Activated CD8-positive, alpha-beta T cell treated with anti-CD3 and anti-CD28 coated beads, Interleukin-2, amount 10 ng/mL, durations not matched to agents 7 days and 5 days (primary cell): ENCODE measurements around the gene GRM8. TPM values are rescaled to one million over a fixed set of nuclear protein-coding genes. Genes with fewer than 3 reads are reported as not detected.
"Not testable (repeated sequence)": the region's sequence is repeated elsewhere in the genome, so short reads cannot be mapped to it uniquely, and the experiment has no call there.

ENCODE experiments used
- ATAC-seq: fragments of 150-1000 bp; cut with Tn5 transposase; one replicate; pipeline ENCODE4 v1.10.0; 2021; ENCODE audit warnings: moderate library complexity
- CTCF ChIA-PET: fragments of 350-600 bp; sonication (Branson Sonifier 250); formaldehyde crosslinking; loops from one replicate; lab custom pipeline; 2021; ENCODE audit warnings: antibody characterized with exemption; lab: Charles Lee
- POLR2A ChIA-PET: fragments of 350-600 bp; sonication (Branson Sonifier 250); formaldehyde crosslinking; loops from one replicate; lab custom pipeline; 2021; ENCODE audit warnings: antibody characterized with exemption; lab: Charles Lee
- DNase-seq: peaks from one replicate; pipeline ENCODE4 v3.0.0-alpha.2; 2020
- H3K27ac Mint-ChIP-seq: one replicate; pipeline ENCODE4 v1.8.0; 2021; ENCODE audit warnings: mild to moderate bottlenecking, mixed read lengths
- H3K27me3 Mint-ChIP-seq: one replicate; pipeline ENCODE4 v1.8.0; 2021; ENCODE audit warnings: low read depth, mixed read lengths
- H3K36me3 Mint-ChIP-seq: one replicate; pipeline ENCODE4 v1.8.0; 2021; ENCODE audit warnings: low read depth, mixed read lengths
- H3K4me1 Mint-ChIP-seq: one replicate; pipeline ENCODE4 v1.8.0; 2021; ENCODE audit warnings: low read depth, mixed read lengths
- H3K4me3 Mint-ChIP-seq: one replicate; pipeline ENCODE4 v1.8.0; 2021; ENCODE audit warnings: mild to moderate bottlenecking, mixed read lengths
- H3K9me3 Mint-ChIP-seq: one replicate; pipeline ENCODE4 v1.8.0; 2022; ENCODE audit warnings: mixed read lengths; ENCODE audit not compliant: insufficient read depth
- total RNA-seq, 2 experiments: library from RNA; stranded (reverse); gene quantifications; one replicate each; pipeline ENCODE4 v1.2.3, GENCODE V29; 2021

The GRM8 gene
- total RNA-seq, 2 experiments from 2014 or later: not detected

DNA sequence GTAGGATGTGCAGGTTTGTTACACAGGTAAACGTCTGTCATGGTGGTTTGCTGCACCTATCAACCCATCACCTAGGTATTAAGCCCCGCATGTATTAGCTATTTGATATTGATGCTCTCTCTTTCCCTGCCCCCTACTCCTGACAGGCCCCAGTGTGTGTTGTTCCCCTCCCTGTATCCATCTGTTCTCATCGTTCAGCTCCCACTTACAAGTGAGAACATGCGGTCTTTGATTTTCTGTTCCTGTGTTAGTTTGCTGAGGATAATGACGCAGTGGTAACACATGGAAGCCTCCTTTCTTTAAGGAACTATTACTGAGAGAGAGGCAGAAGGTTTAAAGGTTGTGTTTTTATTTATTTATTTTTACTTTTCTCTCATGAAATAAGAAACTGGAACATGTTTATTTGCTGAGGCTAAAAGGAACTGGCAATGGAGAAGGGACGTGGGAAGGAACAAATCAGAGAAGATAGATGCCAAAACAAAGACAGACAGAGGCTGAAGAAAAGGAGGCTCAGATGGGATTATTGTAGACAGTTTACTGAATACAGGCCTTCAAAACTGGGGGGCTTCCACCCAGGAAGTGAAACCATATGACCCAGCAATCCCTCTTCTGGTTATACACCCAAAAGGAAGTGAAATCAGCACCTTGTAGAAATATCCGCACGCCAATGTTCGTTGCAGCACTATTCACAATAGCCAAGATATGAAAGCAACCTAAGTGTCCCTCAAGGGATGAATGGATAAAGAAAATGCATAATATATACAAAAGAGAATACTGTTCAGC, 556.3 kb downstream of the GRM8 start:
- H3K4me1 Mint-ChIP-seq: no peaks in the 10 kb centered on the region
- peaks cover 2% of the 10 kb centered on the region for H3K27me3 Mint-ChIP-seq
- no peaks in the 10 kb centered on the region for H3K36me3 Mint-ChIP-seq
- ChIA-PET CTCF (no interaction called here), POLR2A (no interaction called here)
- DNase-seq (no peak), ATAC-seq (no peak)
- no peak overlapping the region for H3K4me3 Mint-ChIP-seq
- H3K27ac Mint-ChIP-seq: no peak overlapping the region
- H3K9me3 Mint-ChIP-seq: no peaks in the 10 kb centered on the region

DNA sequence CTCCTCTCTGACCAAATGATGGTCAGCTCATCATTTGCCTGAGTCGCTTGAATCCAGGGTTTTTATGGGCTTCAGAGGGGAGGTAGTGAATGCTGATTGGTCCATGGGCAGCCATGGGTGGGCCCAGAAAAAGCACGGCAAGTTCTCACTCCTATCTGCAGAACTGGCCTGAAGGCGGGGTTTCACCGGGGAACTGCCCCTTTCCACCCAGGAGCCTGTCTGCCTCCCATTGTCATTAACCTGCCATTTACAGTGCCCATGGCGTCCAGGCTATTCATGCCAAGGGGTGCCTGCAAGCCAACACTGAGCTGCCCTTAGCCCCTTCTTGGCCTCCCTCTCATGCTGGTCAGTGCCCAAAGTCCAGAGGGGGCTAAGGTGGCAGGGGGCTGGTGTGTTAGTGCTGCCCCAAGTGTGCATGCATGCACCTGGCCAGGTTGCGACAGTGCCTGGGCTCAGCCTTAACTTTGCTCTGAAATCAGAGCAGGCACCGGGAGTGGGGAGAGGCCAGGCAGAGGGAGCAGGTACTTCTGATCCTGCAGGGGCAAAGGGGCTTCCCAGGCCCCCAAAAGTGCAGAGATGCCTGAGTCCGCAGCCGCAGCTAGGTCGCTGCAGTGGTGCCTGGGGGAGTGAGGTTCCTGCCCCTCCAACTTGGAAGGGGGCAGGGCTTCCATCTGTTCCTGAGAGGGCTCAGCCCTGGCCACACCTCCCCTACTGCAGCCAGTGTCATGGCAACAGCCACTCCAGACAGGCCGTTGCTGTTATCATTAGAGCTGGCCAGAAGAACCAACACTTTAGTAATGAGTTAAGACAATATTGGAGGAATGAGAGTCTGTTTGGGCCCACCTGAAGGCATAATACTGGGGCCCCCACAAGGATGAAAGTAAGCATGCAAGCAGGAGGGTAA, 561.6 kb downstream of the GRM8 start:
- no peak overlapping the region for H3K27ac Mint-ChIP-seq
- DNase-seq (no peak), ATAC-seq (no peak)
- no peaks in the 10 kb centered on the region for H3K27me3 Mint-ChIP-seq
- ChIA-PET POLR2A (no interaction called here), CTCF (no interaction called here)
- H3K4me1 Mint-ChIP-seq: no peaks in the 10 kb centered on the region
- H3K36me3 Mint-ChIP-seq: no peaks in the 10 kb centered on the region
- H3K9me3 Mint-ChIP-seq: no peaks in the 10 kb centered on the region
- H3K4me3 Mint-ChIP-seq: no peak overlapping the region

DNA sequence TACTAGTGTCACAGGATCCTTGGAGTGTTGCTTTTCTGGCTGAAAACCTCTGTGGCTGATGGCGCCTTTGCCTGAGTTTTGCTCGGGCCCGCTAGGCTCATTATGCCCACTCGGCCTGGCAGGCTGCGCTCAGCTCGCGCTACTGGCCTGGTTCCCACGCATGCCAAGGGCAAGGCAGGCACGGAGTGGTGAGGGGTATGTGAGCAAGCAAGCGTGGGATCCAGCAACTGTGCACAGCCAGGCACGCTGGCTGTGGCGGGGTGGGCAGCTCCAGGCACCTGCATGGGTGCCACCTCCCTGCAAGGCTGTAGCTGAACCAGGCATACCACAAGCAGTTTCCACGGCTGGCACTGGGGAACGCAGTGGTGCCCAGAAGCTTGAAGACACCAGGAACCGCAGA, 562.6 kb downstream of the GRM8 start:
- Mint-ChIP-seq H3K27me3 (no peaks in the 10 kb centered on the region), H3K9me3 (no peaks in the 10 kb centered on the region), H3K27ac (no peak overlapping the region), H3K4me3 (no peak overlapping the region), H3K36me3 (no peaks in the 10 kb centered on the region), H3K4me1 (no peaks in the 10 kb centered on the region)
- POLR2A ChIA-PET: no interaction called here
- CTCF ChIA-PET: no interaction called here
- ATAC-seq (no peak), DNase-seq (no peak)

DNA sequence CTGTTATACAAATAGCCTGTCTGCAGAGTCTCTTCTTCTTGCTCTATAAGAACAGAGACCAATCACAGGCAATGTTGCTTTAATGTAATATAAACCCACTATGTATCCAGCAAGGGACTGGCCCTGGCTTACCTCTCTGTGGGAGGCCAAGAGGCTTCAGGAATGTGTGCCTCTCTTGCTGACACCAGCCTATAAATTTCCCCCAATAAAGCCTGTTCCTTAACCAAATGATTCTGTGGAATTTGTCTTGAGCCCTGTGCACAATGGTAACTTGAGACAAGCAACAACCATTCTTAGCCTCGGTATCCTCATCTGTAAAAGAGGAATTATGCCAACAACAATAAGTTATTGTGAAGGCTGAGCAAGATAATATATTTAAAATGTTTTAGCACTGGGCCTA, 563.7 kb downstream of the GRM8 start:
- ATAC-seq (no peak), DNase-seq (no peak)
- ChIA-PET POLR2A (no interaction called here), CTCF (no interaction called here)
- Mint-ChIP-seq H3K4me3 (no peak overlapping the region), H3K27ac (no peak overlapping the region), H3K4me1 (no peaks in the 10 kb centered on the region), H3K27me3 (no peaks in the 10 kb centered on the region), H3K9me3 (no peaks in the 10 kb centered on the region), H3K36me3 (no peaks in the 10 kb centered on the region)

DNA sequence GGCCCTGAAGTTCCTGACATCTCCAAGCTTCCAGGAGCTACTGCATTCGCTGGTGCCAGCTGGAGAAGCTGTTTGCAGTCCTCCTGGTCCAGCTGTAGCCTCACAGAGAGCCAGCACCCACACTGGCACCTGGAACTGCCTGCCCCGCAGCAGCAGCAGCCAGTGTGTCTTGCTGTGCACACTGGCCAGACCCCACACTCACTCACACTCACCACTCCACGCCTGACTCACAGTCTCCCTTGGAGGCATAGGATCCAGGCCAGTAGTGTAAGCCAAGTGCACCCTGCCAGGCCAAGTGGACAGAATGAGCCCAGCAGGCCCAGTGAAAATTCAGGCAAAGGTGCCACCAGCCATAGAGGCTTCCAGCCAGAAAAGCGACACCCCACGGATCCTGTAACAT, 566.3 kb downstream of the GRM8 start:
- H3K36me3 Mint-ChIP-seq: no peaks in the 10 kb centered on the region
- no peaks in the 10 kb centered on the region for H3K27me3 Mint-ChIP-seq
- DNase-seq (no peak), ATAC-seq (no peak)
- no peak overlapping the region for H3K27ac Mint-ChIP-seq
- no peak overlapping the region for H3K4me3 Mint-ChIP-seq
- POLR2A ChIA-PET: no interaction called here
- H3K9me3 Mint-ChIP-seq: no peaks in the 10 kb centered on the region
- CTCF ChIA-PET: no interaction called here
- no peaks in the 10 kb centered on the region for H3K4me1 Mint-ChIP-seq

DNA sequence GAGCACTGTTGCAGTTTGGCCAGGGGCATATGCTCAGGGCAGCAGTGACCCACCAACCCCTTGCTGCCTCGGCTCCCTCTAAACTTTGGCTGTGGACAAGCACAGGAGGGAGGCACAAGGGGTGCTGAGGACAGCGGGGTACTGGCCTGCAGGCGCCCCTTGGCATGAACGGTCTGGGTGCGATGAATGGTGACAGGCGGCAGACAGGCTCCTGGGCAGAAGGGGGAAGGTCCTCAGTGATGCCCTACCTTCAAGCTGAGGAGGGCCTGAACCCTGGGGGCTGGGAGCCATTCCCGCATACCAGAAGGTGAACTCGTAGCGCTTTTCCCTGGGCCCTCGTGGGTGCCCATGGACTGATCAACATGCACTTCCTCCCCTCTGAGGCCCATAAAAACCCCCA, 567.1 kb downstream of the GRM8 start:
- no peak for DNase-seq

DNA sequence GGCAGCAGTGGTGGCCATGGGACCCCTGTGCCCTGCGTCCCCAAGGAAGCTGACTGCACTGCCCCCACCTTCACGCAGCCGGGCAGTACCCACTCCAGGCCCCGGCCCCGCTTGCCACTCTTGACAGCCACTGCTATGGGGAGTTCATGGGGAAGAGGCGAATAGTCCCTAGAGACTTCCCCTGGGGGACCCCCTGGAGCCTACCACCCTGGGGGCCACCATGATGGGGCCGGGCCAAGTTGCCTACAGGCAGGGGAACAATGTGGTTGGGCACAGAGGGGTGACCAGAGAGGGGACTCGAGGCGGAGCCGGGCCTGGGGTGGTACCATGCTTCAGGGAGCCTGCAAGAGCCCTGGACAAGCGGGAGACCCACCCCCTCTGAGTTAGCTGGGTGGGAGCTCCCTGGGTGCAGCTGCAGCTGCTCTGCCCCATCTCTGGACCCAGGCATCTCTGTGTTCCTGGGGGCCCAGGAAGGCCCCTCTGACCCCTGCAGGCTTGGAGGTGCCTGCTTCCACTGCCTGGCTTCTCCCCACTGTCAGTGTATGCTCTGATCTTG, 567.6 kb downstream of the GRM8 start:
- no peaks in the 10 kb centered on the region for H3K9me3 Mint-ChIP-seq
- ChIA-PET CTCF (no interaction called here), POLR2A (no interaction called here)
- DNase-seq: no peak
- no peak overlapping the region for H3K4me3 Mint-ChIP-seq
- no peak overlapping the region for H3K27ac Mint-ChIP-seq
- no peaks in the 10 kb centered on the region for H3K27me3 Mint-ChIP-seq
- no peaks in the 10 kb centered on the region for H3K36me3 Mint-ChIP-seq
- no peak for ATAC-seq
- H3K4me1 Mint-ChIP-seq: no peaks in the 10 kb centered on the region

More for the DNA sequence above, 567.1 kb downstream of the GRM8 start:
- no peak for ATAC-seq
- no peaks in the 10 kb centered on the region for H3K4me1 Mint-ChIP-seq
- ChIA-PET POLR2A (no interaction called here), CTCF (no interaction called here)
- no peaks in the 10 kb centered on the region for H3K27me3 Mint-ChIP-seq
- no peak overlapping the region for H3K4me3 Mint-ChIP-seq
- H3K27ac Mint-ChIP-seq: no peak overlapping the region
- no peaks in the 10 kb centered on the region for H3K9me3 Mint-ChIP-seq
- H3K36me3 Mint-ChIP-seq: no peaks in the 10 kb centered on the region

DNA sequence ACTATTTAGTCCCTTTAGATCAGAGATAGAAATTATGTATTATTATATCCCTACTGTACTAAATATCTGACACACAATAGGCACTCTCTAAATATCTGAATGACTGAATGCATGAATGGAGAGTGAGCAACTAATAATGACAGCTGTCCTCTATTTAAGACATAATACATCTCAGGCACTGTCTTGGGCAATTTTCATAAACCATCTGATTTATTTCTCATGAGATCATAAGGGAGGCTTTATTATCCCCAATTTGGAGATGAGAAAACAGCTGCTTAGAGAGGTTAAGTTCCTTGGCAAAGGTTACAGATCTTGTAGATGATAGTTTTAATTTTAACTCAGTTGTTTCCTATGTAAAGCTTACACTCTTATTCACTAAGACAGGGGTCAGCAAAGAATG, 570.6 kb downstream of the GRM8 start:
- Mint-ChIP-seq H3K27me3 (no peaks in the 10 kb centered on the region), H3K9me3 (no peaks in the 10 kb centered on the region), H3K36me3 (no peaks in the 10 kb centered on the region), H3K4me1 (no peaks in the 10 kb centered on the region), H3K27ac (no peak overlapping the region), H3K4me3 (no peak overlapping the region)
- ATAC-seq: no peak
- DNase-seq: no peak
- POLR2A ChIA-PET: no interaction called here
- CTCF ChIA-PET: no interaction called here

DNA sequence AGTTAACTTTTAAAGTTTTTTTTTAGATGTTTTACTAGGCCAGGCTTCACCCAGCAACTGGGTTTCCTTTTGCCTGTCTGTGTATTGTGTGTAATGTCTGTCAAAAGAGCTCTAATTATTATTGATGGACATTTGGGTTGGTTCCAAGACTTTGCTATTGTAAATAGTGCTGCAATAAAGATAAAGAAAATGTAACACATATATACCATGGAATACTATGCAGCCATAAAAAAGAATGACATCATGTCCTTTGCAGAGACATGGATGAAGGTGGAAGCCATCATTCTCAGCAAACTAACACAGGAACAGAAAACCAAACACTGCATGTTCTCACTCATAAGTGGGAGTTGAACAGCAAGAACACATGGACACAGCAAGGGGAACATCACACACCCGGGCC, 584.0 kb downstream of the GRM8 start:
- POLR2A ChIA-PET, H3K27me3 Mint-ChIP-seq, H3K4me1 Mint-ChIP-seq, DNase-seq, H3K36me3 Mint-ChIP-seq, H3K4me3 Mint-ChIP-seq, H3K27ac Mint-ChIP-seq, CTCF ChIA-PET, ATAC-seq, H3K9me3 Mint-ChIP-seq: not testable (repeated sequence)

DNA sequence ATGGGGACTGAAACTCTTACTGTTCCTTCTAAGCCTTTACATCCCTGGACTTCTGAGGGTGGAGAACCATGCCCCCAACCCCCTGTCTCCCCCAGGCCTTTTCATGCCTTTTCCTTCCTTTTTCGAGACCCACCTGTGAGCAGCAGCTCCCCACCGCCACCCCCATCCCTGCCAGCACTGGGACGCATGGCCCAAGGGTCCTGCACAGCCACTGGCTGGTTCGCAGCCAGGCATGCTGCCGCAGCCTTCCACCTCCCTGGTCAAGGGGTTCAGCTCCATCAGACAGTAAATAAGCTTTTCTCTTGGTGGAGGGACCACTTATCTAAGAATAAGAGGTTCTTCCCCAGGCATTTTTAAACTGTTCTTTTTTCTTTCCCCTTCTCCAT, 584.4 kb downstream of the GRM8 start:
- ATAC-seq: no peak
- Mint-ChIP-seq H3K4me3 (no peak overlapping the region), H3K27me3 (no peaks in the 10 kb centered on the region), H3K27ac (no peak overlapping the region), H3K36me3 (no peaks in the 10 kb centered on the region), H3K4me1 (no peaks in the 10 kb centered on the region), H3K9me3 (no peaks in the 10 kb centered on the region)
- ChIA-PET POLR2A (no interaction called here), CTCF (no interaction called here)
- no peak for DNase-seq

DNA sequence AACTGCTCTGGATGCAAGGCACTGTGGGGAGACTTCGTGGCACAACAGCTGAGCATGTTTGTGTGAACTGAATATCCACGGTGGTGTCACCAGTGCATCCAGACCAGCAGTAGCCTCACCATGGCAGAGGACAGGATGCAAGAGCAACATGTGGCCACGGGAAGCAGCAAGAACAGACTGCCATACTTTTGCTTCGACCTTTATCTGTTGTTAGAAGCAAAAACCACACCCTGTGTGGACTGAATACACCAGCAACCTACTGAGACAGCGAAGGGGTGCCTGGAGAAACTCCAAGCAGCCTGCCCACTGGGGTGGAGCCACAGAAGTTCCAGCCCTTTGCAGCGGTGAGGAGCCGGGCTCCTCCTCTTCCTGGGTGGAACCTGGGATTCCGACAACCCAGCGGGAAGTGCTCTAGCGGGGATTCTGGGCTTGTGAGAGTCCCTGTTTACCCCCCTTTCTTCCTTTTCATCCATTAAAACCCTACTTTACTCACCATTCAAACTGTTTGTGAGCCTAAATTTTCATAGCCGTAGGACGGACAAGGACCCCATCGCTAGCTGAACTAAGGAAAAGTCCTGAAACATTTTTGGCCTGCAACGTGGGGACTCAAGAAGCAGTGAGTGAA, 584.9 kb downstream of the GRM8 start:
- no peaks in the 10 kb centered on the region for H3K9me3 Mint-ChIP-seq
- ChIA-PET CTCF (no interaction called here), POLR2A (no interaction called here)
- H3K4me3 Mint-ChIP-seq: no peak overlapping the region
- H3K27ac Mint-ChIP-seq: no peak overlapping the region
- DNase-seq (no peak), ATAC-seq (no peak)
- H3K36me3 Mint-ChIP-seq: no peaks in the 10 kb centered on the region
- no peaks in the 10 kb centered on the region for H3K27me3 Mint-ChIP-seq
- no peaks in the 10 kb centered on the region for H3K4me1 Mint-ChIP-seq

DNA sequence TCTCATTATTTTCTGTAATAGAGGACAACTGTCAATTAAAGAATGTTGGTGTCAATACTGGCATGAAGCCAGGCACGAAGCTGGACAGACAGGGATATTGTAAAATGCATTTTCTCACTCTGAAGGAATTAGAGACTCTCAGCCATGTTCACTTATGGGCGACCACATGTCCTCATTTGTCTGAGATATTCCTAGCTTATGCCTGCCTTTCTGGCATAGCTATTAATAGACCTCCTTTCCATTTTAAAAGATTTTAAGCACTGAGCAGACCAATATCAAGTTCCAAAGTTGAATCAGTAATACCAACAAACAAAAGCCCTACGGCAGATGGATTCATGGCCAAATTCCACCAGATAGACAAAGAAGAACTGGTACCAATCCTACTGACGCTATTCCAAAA, 589.9 kb downstream of the GRM8 start:
- CTCF ChIA-PET: no interaction called here
- Mint-ChIP-seq H3K36me3 (no peaks in the 10 kb centered on the region), H3K27me3 (no peaks in the 10 kb centered on the region), H3K9me3 (no peaks in the 10 kb centered on the region), H3K27ac (no peak overlapping the region), H3K4me3 (no peak overlapping the region), H3K4me1 (no peaks in the 10 kb centered on the region)
- no peak for ATAC-seq
- no peak for DNase-seq
- POLR2A ChIA-PET: no interaction called here
